Hematopoietic multipotent progenitor cell treated with erythropoietin and hydrocortisone succinate and interleukin-3 and kit ligand, for 6 days (in vitro differentiated cells): ENCODE measurements around the gene TAS2R46.

Source experiments
- DNase-seq: peaks from one replicate; pipeline ENCODE4 v3.0.0-alpha.2; 2015

Gene TAS2R46

DNA sequence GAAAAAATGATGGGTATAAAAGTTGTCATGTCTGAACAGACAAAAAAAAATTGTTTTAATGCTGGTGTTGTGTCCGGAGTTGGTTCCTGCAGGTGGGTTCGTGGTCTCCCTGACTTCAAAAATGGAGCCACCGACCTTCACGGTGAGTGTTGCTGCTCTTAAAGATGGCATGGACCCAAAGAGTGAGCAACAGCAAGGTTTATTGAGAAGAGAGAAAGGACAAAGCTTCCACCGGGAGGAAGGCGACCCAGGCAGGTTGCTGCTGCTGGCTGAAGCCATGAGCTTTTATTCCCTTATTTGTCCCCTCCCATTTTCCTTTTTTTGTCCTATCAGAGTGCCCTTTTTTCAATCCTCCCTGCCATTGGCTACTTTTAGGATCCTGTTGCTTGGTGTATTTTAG lies 30.8 kb downstream of the TAS2R46 start, which contains the start of gene TAS2R31:
Gene TAS2R31, minus strand, starts transcription at position 101 of the 400 bp plus-strand sequence. Its CDS starts 72 bp downstream, at position 29.
- DNase-seq, result no peak

- DNase-seq, result peak; percentile 29
Observed at GRCh38 chr12:11026118-11026517, 36.0 kb downstream of the TAS2R46 start.

DNA sequence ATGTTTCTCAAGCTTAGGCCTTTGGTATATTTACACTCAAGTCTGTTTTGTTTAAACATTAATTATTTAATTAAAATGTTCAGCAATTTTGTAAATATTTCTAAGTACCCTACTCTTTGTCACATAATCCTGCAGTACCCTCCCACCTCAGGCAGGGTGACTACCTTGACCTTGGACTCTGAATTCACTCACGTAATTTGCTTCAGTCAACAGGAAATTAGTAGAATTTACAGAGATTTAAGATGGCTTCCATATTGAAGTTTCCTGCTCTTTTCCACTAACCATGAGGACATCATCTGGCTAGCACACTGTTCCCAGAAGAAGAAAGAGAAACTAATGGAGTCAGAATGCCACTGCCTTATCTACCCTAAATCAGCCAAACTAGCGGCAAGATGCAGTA lies 38.7 kb downstream of the TAS2R46 start:
- DNase-seq, result no peak

- no peak for DNase-seq
Observed at GRCh38 chr12:11022520-11022919, 39.6 kb downstream of the TAS2R46 start, which contains the start of gene TAS2R19. TAS2R19 (minus strand) TSS chr12:11022620; CDS start chr12:11022571, 49 bp downstream.

DNA sequence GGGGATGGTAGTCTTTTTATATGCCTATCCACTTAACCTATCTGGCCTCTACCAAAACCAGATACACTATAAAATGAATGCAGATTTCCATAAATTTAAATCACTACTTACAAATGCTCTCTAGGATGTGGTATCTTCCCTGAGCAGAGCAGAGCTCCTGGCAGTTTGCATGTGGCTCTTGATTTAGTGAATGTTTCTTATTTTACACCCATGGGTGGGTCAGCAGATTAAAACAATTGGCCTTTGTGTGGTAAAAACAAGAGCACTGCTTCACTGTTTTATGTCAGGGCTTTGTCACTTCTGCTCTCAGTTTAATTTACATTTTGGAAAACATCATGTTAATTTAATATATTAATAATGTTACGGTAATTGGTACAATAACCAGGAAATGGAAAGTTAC lies 45.2 kb downstream of the TAS2R46 start:
- no peak for DNase-seq

DNA sequence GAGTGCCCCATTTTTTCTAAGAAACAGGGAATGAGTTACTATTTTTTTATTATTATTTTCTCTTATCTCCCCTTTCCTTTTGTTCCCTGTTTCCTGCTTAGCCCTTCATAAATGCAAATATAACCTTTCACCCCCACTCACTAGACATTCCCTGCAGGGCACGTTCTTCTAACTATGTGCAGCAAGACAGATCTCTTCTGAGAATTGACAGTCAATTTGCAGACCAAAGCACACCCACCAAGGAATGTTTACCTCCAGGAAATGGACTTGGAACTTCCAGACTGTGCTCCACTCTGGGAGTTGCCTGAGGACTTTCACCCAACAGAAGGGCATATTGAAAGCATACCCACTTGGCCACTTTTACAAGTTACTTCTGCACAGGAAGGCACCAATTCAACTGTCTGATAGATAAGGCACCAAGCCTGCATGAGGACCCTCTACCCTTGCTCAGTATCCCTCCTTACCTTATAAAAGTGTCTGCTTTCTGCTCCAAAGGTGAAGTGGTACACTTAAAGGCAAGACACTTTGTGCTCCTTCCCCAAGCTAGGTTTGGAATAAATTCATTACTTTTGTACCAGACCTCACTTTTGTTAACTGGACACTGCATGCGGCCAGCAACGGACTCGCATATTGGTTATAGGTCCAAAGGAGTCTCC lies 46.2 kb downstream of the TAS2R46 start:
- DNase-seq, result no peak

GRCh38 chr12:11014234-11014633 lies 47.9 kb downstream of the TAS2R46 start:
- no peak for DNase-seq
